GM18517 (cell line): ENCODE measurements around the gene NCKAP1.
A peak's percentile ranks its signal among the peaks of the same experiment; 100 is the strongest.
"Not testable (repeated sequence)": the region's sequence is repeated elsewhere in the genome, so short reads cannot be mapped to it uniquely, and the experiment has no call there.

Experiments used
- ATAC-seq: cut with Tn5 transposase; IDR thresholded peaks from one replicate; pipeline ENCODE4 v1.9.1; 2021; ENCODE audit warnings: mild to moderate bottlenecking, moderate library complexity; ENCODE audit not compliant: unreplicated experiment

NCKAP1 gene

GRCh38 chr2:183038341-183039300 lies at the start of gene NCKAP1:
Gene NCKAP1, minus strand, starts transcription at chr2:183038457. Its CDS starts 358 bp downstream, at chr2:183038099.
- ATAC-seq, result peak; percentile 63

- no peak for ATAC-seq
These were observed 43.7 kb upstream of the NCKAP1 start for GRCh38 chr2:183081911-183082310.

- ATAC-seq, result peak; percentile 40
These were observed 41.0 kb upstream of the NCKAP1 start for GRCh38 chr2:183079139-183079775.

- peak; percentile 79 for ATAC-seq
These were observed 40.3 kb upstream of the NCKAP1 start, which contains the start of gene DUSP19 for GRCh38 chr2:183078464-183079138. Gene DUSP19, plus strand, starts transcription at chr2:183078747. Its CDS starts 187 bp downstream, at chr2:183078934.

GRCh38 chr2:183078163-183078463 lies 39.9 kb upstream of the NCKAP1 start:
- peak; percentile 18 for ATAC-seq

GRCh38 chr2:183072177-183072576 lies 33.9 kb upstream of the NCKAP1 start:
- no peak for ATAC-seq

GRCh38 chr2:183070942-183071844 lies 32.9 kb upstream of the NCKAP1 start:
- no peak for ATAC-seq

- ATAC-seq, result no peak
These were observed 30.9 kb upstream of the NCKAP1 start for GRCh38 chr2:183069174-183069573.

GRCh38 chr2:183068561-183068960 lies 30.3 kb upstream of the NCKAP1 start:
- no peak for ATAC-seq

GRCh38 chr2:183063083-183063482 lies 24.8 kb upstream of the NCKAP1 start:
- peak; percentile 83 for ATAC-seq

- no peak for ATAC-seq
These were observed 22.4 kb upstream of the NCKAP1 start for GRCh38 chr2:183060571-183061231.

- ATAC-seq, result no peak
These were observed 21.3 kb upstream of the NCKAP1 start for GRCh38 chr2:183059561-183059960.

- peak; percentile 49 for ATAC-seq
These were observed 19.2 kb upstream of the NCKAP1 start for GRCh38 chr2:183057333-183057985.

GRCh38 chr2:183049420-183049819 lies 11.2 kb upstream of the NCKAP1 start:
- ATAC-seq, result no peak

- ATAC-seq, result not testable (repeated sequence)
These were observed 9.3 kb upstream of the NCKAP1 start for GRCh38 chr2:183047486-183048125.

GRCh38 chr2:183043580-183043979 lies 5.3 kb upstream of the NCKAP1 start:
- ATAC-seq, result not testable (repeated sequence)

GRCh38 chr2:183040604-183041003 lies 2.3 kb upstream of the NCKAP1 start:
- no peak for ATAC-seq

GRCh38 chr2:183037553-183038340 lies 510 bp downstream of the NCKAP1 start:
- peak; percentile 29 for ATAC-seq
